Heart left ventricle (tissue), 13 donors: ENCODE data around the gene PRR23E.

ENCODE experiments used
- CTCF ChIP-seq, 12 donors: fragments of 200-600 bp; sonication (generic) in 4 of 12; IDR thresholded peaks; one replicate each; pipeline versions ENCODE4 v1.5.0 to v1.8.0; 2018 to 2022; ENCODE audit warnings: antibody characterized with exemption in 12 of 12, mild to moderate bottlenecking in 5 of 12
- POLR2A ChIP-seq, 2 donors: fragments of 450-650 bp; IDR thresholded peaks; one replicate each; pipeline ENCODE4 v1.6.1; 2017; ENCODE audit warnings: antibody characterized with exemption in 2 of 2, mild to moderate bottlenecking in 2 of 2, moderate library complexity in 2 of 2
- donor health status: ischemic (EF 13 %, LVEDD 7.1; RV severe dilation, severe dysfunction).
- donor health status: DM: no; HTN: yes; CAD: no.
- donor health status: DM: no; HTN: no; CAD: no.
- donor health status: ischemic (EF 25% LVEDD 6.9; RV normal size, moderate dysfunction).
- donor health status: ischemic (EF 25% LVEDD 5.7; RV mildly dilated, moderate dysfunction).
- donor health status: ischemic (EF 35%, LVEDD 5.7; RV mildly dilated, moderate dysfunction).
- donor health status: nonischemic (EF 11% LVEDD 7.7; RV severe dilation, severe dysfunction).
- donor health status: DM: yes; HTN: yes; CAD: no.
- donor health status: PGD.
- donor health status: ischemic (EF 29% LVEDD 5.4; RV normal size, mild dysfunction).
- donor health status: nonischemic (EF 23%, LVEDD 6.1; RV moderate dilation, normal function).

- TF ChIP-seq CTCF (IDR thresholded peaks at IDR 0.05) = no peak
- TF ChIP-seq POLR2A (IDR thresholded peaks at IDR 0.05) = no peak
These were observed 5.6 kb upstream of the PRR23E start for GRCh38 chr3:127187316-127187715.
